ENCODE measurements around the gene KDM3B.

GRCh38 chr5:138452720-138453119, 100.2 kb downstream of the KDM3B start:
- TF ChIP-seq POLR2A (IDR thresholded peaks at IDR 0.05) (no peak), CTCF (IDR thresholded peaks at IDR 0.05) (no peak)

All from ovary (tissue), 3 donors.